ENCODE results near the gene ARID1B.
A peak's percentile ranks its signal among the peaks of the same experiment; 100 is the strongest.

ARID1B gene

GRCh38 chr6:156773935-156774852 lies 3.0 kb upstream of the ARID1B start:
- no peak for DNase-seq (ENCODE audit: low spot score)

GRCh38 chr6:156774863-156775405 lies 2.2 kb upstream of the ARID1B start:
- DNase-seq (ENCODE audit: low spot score) = no peak

GRCh38 chr6:156775717-156776116 lies 1.5 kb upstream of the ARID1B start:
- no peak for DNase-seq (ENCODE audit: low spot score)

- peak; percentile 76 for DNase-seq (ENCODE audit: low spot score)
These were observed 723 bp upstream of the ARID1B start for GRCh38 chr6:156776470-156776839.

- DNase-seq (ENCODE audit: low spot score) = peak; percentile 54
These were observed 637 bp downstream of the ARID1B start for GRCh38 chr6:156777577-156778453.

- DNase-seq (ENCODE audit: low spot score) = peak; percentile 46
These were observed 1.5 kb downstream of the ARID1B start for GRCh38 chr6:156778454-156779205.

DNA sequence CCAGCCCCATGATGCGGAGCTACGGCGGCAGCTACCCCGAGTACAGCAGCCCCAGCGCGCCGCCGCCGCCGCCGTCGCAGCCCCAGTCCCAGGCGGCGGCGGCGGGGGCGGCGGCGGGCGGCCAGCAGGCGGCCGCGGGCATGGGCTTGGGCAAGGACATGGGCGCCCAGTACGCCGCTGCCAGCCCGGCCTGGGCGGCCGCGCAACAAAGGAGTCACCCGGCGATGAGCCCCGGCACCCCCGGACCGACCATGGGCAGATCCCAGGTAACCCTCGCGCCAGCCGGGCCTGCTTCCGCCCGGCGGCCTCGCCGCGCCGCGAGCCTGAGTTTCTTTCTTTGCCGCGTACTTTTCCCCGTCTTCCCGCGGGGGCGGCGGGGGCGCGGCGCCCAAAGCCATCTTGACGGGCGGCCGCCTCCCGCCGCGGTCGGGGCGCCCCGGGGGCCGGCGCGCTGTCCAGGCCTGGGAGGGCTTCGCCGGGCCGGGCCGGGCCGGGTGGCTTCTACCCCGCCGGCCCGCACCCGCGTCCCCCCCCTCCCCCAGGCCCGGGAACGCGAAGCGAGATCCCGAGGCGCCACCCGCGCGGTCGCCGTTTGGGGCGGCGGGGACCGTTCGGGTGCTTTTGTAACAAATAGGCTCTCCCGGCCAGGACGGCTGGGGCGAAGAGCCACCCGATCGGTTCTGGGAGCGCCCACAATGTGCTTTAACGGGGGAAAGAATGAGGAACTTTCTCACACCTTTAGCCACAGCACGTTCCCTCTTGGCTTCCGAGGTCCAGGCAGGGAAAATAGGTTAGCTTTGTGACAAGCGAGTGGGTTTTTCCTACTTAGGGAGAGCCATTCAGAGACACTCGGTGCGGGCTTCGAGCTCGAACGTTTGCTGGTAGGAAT lies 2.3 kb downstream of the ARID1B start:
- peak; percentile 46 for DNase-seq (ENCODE audit: low spot score)

- DNase-seq (ENCODE audit: low spot score) = peak; percentile 98
These were observed 3.0 kb downstream of the ARID1B start for GRCh38 chr6:156780102-156780641.

DNA sequence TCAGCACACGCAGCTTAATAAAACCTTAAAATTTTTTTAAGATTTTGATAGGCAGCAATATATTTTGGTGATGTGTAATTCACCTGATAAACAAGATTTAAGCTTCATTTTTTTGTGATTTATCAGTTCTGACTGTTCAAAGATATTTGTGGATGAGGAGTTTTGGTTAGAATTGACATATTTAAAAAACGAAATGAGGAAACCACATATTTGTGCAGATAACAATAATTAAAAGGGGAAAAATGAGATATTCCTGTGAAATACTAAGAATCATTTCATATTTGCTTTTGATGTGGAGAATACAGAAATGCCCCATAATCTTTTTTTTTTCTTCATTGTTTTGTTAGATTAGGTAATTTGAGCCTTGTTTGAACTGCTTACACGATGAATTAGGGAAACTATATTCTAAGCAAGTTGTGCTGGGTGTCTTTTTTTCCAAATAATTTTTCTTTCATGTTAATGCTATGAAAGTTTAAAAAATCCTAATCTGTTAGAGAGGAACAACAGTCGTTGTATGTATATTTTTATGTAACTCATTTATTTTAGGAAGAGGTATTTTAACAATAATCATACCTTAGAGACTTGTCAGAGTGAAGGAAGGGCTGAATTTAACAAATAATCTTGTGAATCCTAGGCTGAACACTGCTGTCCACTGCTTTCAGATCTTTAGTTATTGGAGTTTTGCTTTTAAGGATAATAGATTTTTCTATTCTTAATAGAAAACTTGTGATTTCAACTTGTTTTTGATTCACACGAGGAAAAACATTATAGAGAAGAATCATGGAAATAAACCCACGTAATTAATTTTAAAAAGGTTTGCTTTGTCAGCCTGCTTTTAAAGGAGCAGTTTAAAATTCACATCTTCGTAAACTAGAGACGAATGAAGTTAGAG lies 4.0 kb downstream of the ARID1B start:
- peak; percentile 25 for DNase-seq (ENCODE audit: low spot score)

DNA sequence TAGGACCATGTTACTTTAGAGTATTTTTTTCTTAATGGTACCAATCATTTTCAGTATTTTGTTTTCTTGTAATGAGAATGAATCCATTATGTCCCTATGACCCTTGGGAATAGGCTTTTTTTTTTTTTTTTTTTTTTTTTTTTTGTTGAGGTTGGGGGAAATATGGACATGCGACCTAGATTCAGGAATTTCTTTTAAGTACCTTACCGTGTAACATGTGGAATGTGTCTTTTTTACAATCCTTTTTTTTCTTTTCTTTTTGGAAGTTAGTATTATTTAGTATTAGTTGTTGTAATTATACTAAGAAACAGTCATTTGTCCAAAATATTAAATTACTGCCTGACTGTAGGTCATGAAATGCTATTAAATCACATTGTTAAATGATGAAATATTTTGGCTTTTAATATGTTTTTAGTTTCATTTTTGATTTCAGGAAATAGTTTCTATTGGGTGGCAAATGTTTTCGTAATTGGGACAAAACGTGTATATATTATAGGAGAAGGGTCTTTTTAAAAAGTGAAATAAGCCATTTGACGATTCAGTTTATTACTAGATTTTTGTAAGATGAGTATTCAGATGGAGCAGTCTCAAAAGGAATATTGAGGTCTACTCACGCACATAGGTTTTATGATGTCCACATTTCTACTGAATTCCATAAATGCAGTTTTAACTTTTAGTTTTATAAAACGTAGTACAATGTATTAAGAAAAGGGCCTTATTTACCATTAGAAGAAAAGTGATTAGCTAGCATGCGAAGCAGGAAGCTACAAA lies 4.9 kb downstream of the ARID1B start:
- DNase-seq (ENCODE audit: low spot score) = peak; percentile 56

- DNase-seq (ENCODE audit: low spot score) = no peak
These were observed 5.6 kb downstream of the ARID1B start for GRCh38 chr6:156782691-156783320.

GRCh38 chr6:156783958-156784357 lies 6.8 kb downstream of the ARID1B start:
- no peak for DNase-seq (ENCODE audit: low spot score)

GRCh38 chr6:156786652-156787051 lies 9.5 kb downstream of the ARID1B start:
- DNase-seq (ENCODE audit: low spot score) = no peak

DNA sequence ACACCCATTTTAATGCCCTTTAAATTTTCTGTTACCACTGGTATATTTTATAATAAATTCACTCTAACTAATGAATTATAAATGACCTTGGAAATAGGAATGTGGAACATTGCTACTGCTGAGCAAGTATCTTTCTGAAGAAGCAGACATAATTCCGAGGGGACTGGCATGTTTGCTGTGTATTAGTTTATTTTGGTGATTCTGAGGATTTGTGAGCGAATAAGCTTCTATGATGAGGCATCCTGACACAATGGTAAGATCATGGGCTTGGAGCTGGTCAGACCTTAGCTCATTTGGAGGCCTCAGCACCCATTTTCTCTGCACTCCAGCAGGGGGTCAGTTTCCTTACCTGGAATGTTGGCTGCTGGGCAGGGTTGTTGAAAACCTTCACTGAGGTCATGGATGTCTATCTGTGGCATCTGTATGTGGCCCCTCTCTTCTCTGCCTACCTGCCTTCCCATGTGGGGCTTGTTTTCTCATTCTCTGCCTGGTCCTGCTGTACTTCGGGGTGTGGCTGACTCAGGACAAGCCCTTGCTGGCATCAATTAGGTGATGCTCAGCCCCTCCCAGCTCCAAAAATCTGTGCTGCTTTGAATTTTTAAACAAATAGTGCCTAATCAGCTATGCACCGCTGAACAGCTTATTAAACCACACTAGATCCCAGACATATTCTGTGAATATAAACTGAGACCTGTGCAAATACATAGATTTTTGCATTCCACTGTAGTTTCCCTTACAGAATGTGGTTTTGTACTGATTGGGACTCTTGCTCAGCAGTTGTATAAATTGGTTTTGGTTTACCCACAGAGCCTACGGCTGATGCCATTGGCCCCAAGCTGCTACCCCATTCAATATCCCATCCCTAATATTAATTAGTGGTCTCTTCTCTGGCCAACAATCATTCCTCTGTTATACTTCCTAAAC lies 10.7 kb downstream of the ARID1B start:
- no peak for DNase-seq (ENCODE audit: low spot score)

DNA sequence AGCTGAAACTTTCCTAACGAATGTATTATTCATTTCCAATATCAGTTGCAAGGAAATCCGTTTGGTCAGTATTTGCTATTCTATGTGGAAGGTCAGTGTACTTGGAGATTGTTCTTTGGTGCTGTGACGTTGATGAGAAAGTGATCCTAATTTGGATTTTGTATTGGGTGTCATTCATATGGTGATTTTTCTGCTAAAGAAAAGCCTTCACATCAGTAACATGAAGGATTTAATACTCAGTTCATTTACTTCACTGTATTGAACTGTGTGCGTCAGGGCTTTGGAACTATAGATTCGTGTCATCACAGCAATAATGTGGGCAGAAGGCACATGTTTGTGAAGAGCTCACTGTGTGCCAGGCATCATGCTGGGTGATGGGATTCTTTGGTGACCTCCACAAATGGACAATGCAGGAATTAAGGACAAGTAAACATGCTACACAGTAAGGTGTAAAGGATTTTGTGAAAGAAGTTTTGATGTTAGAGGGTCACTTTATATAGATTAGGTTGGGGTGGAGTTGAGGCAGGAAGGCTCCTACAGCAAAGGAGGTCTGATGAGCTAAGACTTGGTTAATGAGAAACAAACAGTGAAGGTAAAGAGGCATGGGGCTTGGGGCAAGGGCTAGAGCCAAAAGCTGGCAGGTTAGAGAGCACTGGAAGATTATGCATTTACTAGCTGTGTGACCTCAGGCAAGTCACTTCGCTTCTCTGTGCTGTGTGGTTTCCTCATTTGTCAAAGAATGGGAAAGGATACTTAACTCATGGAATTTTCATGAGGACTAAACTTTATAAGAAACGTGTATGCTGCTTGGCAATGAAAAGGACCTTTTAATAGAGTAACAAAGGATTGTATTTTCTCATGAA lies 12.1 kb downstream of the ARID1B start:
- no peak for DNase-seq (ENCODE audit: low spot score)

- DNase-seq (ENCODE audit: low spot score) = no peak
These were observed 13.6 kb downstream of the ARID1B start for GRCh38 chr6:156790711-156791319.
